GM18499 (cell line): ENCODE measurements around the gene CFAP119.

Source experiments
- ATAC-seq: cut with Tn5 transposase; IDR thresholded peaks from one replicate; pipeline ENCODE4 v1.9.1; 2021; ENCODE audit warnings: moderate number of reproducible peaks; ENCODE audit not compliant: insufficient read depth, unreplicated experiment

The CFAP119 gene

GRCh38 chr16:30743716-30744115 is 18.1 kb downstream of the CFAP119 start:
- no peak for ATAC-seq

- no peak for ATAC-seq
Measured at GRCh38 chr16:30741461-30741914, 20.4 kb downstream of the CFAP119 start.

- ATAC-seq = no peak
Measured at GRCh38 chr16:30740364-30741251, 21.3 kb downstream of the CFAP119 start.

GRCh38 chr16:30738984-30739951 is 22.6 kb downstream of the CFAP119 start:
- no peak for ATAC-seq

GRCh38 chr16:30737794-30738648 is 23.8 kb downstream of the CFAP119 start:
- no peak for ATAC-seq

- no peak for ATAC-seq
Measured at GRCh38 chr16:30736995-30737793, 24.7 kb downstream of the CFAP119 start.

DNA sequence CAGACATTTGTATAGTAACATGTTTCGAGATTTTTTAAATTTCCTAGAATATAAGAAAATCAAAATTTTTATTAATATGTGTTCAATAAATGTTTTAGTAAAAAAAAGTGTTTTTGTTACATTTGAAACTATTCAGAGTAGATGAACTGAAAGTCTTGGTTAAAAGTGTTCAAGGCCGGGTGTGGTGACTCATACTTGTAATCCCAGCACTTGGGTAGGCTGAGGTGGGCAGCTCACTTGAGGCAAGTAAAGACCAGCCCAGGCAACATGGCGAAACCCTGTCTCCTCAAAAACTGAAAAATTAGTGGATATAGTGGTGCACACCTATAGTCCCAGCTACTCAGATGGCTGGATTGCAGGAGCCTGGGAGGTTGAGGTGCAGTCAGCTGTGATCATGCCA is 30.5 kb downstream of the CFAP119 start:
- ATAC-seq = no peak

DNA sequence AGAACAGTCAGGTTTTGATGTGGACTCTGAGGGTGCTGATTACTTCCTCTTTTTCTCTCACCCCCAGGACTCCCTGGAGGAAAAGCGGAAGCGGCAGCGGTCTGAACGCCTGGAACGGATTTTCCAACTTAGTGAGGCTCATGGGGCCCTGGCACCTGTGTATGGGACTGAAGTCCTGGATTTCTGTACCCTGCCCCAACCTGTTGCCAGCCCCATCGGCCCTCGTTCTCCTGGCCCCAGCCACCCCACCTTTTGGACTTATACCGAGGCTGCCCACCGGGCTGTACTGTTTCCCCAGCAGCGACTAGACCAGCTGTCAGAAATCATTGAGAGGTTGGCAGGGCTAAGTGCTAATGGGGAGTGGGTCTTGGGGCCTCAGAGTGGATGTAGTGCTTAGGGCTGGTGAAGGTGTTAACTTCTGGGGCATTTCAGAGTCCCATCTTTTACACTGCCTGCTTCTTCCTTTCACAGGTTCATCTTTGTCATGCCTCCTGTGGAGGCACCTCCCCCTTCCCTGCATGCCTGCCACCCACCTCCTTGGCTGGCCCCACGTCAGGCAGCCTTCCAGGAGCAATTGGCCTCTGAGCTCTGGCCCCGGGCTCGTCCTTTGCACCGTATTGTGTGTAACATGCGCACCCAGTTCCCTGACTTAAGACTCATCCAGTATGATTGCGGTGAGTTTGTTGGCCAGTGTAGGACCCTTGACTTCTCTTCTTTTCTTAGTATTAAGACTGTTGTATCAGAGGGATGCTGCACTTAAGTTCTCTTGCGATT is 32.8 kb downstream of the CFAP119 start:
- ATAC-seq = no peak

GRCh38 chr16:30728321-30728720 is 33.5 kb downstream of the CFAP119 start:
- ATAC-seq = no peak

DNA sequence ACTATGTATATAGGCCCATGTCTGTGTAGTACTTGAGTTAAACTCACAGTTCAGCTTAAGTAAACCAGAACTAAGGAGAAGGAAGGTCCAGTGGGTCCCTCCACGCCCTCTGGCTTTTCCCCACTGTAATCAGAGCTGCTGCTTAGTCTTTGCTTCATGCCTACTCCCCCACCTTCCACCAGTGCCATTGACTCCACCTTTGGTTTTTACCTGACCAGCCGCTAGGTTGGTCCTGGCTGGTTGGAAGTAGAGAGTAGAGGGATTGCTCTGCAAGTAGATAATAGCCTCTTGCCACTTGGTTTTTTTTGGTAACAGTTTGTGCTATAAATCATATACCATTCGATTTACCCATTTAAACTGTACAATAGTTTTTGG is 36.5 kb downstream of the CFAP119 start:
- ATAC-seq = no peak

DNA sequence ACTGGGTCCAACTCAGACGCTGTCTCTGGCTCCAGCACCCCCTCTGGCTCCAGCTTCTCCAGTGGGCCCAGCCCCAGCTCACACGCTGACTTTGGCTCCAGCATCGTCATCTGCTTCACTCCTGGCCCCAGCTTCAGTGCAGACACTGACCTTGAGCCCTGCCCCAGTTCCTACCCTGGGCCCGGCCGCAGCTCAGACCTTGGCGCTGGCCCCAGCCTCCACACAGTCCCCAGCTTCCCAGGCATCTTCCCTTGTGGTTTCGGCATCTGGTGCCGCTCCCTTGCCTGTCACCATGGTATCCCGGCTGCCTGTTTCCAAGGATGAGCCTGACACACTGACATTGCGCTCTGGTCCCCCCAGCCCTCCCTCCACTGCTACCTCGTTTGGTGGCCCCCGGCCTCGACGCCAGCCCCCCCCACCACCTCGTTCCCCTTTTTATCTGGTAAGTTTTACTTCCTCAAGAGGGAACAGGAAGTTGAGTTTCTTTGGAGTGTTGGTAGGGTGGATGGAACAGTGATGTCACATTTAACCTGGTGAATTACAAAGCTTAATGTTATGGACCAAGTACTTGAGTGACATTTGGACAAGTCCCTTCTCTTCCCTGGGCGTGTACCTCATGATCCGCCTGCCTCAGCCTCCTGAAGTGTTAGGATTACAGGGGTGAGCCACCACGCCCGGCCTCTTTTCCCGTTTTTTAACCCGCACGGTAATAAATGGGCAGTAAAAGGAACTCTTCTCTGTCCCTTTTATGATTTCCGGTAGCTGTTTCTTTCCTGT is 37.0 kb downstream of the CFAP119 start:
- no peak for ATAC-seq

DNA sequence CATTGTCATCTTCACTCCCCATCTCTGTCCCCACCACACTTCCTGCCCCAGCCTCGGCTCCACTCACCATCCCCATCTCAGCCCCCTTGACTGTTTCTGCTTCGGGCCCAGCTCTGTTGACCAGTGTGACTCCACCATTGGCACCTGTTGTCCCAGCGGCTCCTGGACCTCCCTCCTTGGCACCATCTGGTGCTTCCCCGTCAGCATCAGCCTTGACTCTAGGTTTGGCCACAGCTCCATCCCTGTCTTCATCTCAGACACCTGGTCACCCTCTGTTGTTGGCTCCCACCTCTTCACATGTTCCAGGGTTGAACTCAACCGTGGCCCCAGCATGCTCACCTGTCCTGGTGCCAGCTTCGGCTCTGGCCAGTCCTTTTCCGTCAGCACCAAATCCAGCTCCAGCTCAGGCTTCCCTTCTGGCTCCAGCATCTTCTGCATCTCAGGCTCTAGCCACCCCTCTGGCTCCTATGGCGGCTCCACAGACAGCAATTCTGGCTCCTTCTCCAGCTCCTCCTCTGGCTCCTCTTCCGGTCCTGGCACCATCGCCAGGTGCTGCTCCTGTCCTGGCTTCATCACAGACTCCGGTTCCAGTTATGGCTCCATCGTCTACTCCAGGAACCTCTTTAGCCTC is 38.0 kb downstream of the CFAP119 start:
- ATAC-seq = no peak

GRCh38 chr16:30722916-30723315 is 38.9 kb downstream of the CFAP119 start:
- ATAC-seq = no peak

DNA sequence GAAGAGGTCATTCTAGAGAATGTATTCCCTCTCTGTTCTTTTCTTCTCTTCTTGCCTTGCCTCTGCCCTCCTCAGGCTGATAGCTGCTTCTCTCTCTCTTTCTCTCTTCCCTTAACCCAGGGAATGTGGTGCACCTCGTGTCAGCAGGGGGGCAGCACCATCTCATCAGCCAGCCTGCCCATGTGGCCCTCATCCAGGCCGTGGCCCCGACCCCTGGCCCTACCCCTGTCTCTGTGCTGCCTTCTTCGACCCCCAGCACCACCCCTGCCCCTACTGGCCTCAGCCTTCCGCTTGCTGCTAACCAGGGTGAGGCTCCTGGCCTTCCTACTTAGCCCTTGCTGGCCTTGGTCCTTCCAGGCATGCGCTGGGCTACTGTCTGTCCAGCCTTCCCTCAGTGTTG is 39.4 kb downstream of the CFAP119 start:
- ATAC-seq = no peak

- no peak for ATAC-seq
Measured at GRCh38 chr16:30721606-30722005, 40.3 kb downstream of the CFAP119 start.

DNA sequence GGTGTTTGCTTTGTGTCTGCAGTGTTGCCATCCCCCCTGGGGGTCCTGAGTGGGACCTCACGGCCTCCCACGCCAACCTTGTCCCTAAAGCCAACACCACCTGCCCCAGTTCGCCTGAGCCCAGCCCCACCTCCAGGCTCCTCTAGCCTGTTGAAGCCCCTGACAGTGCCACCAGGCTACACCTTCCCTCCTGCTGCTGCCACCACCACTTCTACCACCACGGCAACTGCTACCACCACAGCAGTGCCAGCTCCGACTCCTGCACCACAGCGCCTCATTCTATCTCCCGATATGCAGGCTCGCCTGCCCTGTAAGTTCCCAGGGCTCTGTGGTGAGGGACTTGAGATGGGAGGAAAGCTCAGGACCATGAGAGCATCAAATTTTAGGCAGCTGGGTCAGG is 40.7 kb downstream of the CFAP119 start:
- no peak for ATAC-seq

DNA sequence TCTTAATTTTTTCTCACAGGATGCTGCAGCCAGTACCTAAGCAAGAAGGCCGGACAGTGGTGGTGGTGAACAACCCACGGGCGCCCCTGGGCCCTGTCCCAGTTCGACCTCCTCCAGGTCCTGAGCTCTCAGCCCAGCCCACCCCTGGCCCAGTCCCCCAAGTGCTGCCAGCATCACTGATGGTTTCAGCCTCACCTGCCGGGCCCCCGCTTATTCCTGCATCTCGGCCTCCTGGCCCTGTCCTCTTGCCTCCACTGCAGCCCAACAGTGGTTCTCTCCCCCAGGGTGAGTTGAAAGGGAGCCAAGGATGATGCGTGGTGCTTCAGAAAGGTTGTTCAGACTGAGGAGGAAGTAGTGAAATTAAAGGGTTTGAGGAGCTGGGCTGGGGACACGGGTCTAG is 41.2 kb downstream of the CFAP119 start:
- no peak for ATAC-seq
